Measurements from ENCODE around the gene WDFY3.

DNA sequence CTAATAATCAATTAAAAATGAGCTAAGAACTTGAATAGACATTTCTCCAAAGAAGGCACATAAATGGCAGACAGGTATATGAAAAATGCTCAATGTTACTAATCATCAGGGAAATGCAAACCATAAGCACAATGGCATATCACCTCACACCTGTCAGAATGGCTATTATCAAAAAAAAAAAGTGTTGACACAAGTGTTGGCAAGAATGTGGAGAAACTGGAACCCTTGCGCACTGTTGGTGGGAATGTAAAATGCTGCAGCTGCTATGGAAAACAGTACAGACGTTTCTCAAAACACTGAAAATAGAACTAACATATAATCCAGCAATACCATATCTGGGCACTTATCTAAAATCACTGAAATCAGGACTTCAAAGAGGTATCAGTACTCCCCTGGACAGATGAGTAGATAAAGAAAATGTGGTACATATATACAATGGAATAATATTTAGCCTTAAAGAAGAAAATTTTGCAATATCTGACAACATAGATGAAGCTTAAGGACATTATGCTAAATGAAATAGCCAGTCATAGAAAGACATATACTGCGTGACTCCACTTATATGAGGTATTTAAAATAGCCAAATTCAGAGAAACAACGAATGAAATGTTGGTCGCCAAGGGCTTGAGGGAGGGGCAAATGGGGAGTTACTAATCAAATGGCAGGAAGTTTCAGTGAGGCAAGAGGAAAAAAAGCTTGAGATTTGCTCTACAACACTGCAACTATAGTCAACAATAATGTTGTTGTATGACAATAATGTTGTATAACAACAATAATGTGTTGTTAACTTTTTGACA lies 175.5 kb downstream of the WDFY3 start:
- TF ChIP-seq RCOR1 (IDR thresholded peaks at IDR 0.05; ENCODE audit: low read depth, low read length) (no peak), RAD21 (conservative IDR thresholded peaks at IDR 0.05 in 1 of 2, IDR thresholded peaks at IDR 0.05 in 1 of 2) (no peak), JUNB (IDR thresholded peaks at IDR 0.05) (no peak), CTCF (IDR thresholded peaks at IDR 0.05) (no peak), POLR2A (IDR thresholded peaks at IDR 0.05; ENCODE audit: low read length) (no peak), MAZ (IDR thresholded peaks at IDR 0.05; ENCODE audit: borderline replicate concordance, low read depth, low read length) (no peak)
